ENCODE results near the gene KRT81.
"Not testable (repeated sequence)": the region's sequence is repeated elsewhere in the genome, so short reads cannot be mapped to it uniquely, and the experiment has no call there.

KRT81 gene

GRCh38 chr12:52274521-52275120 is 16.7 kb downstream of the KRT81 start, which contains the start of gene KRT86:
Gene KRT86, plus strand, starts transcription at chr12:52274645. Its CDS starts 27,272 bp downstream, at chr12:52301917.
- DNase-seq, result no peak

DNA sequence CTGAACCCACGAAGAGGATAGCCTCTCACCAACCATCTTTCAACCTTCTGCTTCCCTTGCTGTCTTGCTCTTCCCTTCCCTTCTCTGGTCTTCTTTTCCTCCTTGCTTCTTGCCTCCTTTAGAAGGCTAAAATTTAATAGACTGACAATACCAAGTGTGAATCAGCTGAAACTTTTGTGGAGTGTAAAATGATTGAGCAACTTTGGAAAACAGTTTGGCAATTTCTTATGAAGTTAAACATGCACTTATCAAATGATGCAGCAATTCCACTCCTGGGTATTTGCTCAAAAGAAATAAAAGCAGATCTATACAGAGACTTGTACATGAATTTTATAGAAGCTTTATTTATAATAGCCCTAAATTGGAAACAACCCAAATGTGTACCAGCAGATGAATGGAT is 20.2 kb downstream of the KRT81 start:
- DNase-seq (no peak), ATAC-seq (no peak)

More at GRCh38 chr12:52274521-52275120, 16.7 kb downstream of the KRT81 start, which contains the start of gene KRT86:
- no peak for ATAC-seq

DNA sequence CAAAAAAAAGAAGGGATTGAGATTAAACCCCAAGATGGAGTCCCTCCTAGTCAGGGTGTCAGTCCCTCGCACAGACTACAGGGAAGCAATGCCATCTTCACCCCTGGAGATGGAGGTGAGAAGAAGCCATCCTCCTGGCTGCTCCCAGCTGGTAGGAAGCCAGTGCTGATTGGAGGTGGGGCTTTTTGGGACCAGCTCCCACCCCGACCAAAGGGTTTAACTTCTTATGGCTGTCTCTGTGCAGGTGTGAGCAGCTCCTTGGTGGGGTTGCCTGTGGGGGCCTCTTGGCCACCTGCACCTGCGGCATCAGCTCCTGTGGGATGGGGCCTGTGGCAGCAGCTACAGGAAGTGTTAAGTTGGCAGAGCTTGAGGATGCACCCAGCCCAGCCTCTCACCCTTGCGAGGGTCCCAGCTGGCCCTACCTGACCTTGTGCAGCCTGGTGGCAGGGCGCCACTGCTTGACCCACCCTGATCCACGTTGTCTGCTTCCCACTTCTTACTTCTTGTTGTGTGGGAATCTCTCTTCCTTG is 20.7 kb downstream of the KRT81 start:
- DNase-seq, result no peak
- no peak for ATAC-seq

DNA sequence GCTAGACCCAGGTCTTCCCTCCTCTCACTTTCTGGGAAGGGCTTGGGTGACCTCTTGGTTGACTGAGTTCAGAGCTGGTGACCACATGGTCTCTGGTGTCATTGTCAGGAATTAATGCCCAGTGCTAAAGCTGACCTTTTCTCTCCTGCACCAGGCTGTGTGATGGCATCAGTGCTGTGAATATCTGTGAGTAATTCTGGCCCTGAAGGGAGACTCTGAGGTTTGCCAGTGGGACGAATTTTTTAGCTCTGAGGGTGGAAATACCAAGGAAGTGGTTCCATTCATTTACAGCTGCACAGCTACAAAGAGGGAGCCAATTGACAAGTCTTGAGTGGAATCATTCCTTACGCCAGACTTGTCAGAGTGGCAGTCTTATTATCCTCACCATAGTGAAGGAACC is 23.1 kb downstream of the KRT81 start:
- ATAC-seq, result no peak
- DNase-seq, result no peak

- no peak for DNase-seq
- ATAC-seq, result no peak
Measured at GRCh38 chr12:52267699-52268098, 23.6 kb downstream of the KRT81 start.

GRCh38 chr12:52267266-52267665 is 24.1 kb downstream of the KRT81 start:
- DNase-seq (peak; percentile 1), ATAC-seq (no peak)

DNA sequence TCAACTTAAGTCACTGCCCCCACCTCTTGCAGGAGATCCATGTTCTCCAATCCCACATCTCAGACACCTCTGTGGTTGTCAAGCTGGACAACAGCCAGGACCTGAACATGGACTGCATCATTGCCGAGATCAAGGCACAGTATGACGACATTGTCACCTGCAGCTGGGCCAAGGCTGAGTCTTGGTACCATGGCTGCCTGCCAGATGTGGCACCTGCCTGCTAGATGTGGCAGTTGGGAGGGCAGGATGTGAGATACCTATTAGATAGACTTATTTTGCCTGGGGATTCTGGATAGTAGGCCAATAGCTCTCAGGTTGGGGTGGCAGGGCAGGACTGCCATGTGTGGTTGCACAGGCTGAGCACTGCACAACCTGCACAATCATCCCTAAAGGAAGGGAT is 24.8 kb downstream of the KRT81 start:
- DNase-seq (no peak), ATAC-seq (no peak)

DNA sequence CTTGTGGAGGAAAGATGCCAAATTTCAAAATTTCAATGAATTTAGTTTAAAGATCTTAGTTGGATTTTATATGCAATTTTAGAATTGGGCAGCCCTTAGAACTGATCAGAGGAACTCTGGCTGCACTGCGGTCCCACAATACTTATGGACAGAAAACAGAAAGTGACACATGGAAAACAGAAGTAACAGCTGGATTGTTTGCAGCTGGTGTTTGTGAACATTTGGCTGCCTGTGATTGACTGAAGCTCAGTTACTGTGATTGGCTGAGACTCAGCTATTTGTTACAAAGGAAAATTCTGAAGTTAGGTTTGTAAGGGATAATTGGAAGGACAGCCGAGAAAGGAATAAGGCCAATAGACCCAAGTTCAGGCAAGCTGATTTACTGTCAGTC is 26.9 kb downstream of the KRT81 start:
- DNase-seq (no peak), ATAC-seq (no peak)

- ATAC-seq (no peak), DNase-seq (no peak)
Measured at GRCh38 chr12:52263761-52264434, 27.4 kb downstream of the KRT81 start.

DNA sequence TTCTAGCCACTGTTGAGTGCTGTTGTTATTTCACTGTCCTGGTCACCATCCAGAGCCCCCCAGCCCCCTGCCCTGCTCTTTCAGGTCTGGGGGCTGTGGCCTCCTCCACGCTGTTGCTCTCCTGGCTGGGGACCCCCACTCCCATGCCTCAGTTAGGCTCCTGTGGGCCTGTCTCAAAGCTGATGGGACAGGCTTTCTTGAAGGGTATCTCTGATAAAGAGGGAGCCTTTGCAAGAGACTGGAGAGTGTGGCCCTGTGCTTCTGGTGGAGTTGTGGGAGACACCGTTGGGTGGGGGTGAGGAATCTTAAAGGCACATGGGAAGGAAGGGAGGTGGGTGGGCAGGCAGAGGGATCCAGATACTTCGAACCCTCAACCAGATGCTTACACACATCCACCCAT is 29.0 kb downstream of the KRT81 start:
- no peak for ATAC-seq

GRCh38 chr12:52261208-52261484 is 30.2 kb downstream of the KRT81 start:
- no peak for ATAC-seq

More for the DNA sequence above, 29.0 kb downstream of the KRT81 start:
- DNase-seq, result no peak

GRCh38 chr12:52260361-52261207 is 30.8 kb downstream of the KRT81 start:
- DNase-seq (no peak), ATAC-seq (no peak)

More at GRCh38 chr12:52261208-52261484, 30.2 kb downstream of the KRT81 start:
- no peak for DNase-seq

DNA sequence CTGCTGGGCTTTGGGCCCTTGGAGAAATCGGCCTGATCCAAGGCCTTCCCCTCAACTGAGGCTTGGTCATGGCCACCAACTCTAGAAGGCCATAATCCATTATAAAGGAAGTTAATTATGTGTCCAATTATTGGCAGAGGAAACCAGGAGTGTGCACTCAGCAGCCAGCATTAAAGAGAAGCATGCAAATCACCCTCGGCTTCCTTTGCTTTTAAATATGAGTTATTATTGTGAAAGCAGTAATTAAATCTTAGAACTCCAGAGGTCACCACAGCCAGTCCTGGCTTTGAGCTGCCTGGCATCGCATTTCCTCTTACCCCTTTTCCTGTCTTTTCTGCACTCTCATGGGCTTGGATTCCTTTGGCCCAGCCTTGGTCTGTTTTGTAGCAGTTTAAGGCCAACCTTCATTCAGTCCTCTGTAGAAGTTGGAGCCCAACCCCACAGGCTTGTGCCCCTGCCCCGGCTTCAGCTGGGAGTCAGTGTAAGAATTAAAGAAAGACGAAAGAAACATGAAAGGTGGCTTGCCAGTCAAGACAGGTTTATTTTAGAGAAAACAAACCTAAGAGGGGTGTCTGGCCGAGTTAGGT is 31.6 kb downstream of the KRT81 start:
- DNase-seq (no peak), ATAC-seq (no peak)

GRCh38 chr12:52258335-52258901 is 32.9 kb downstream of the KRT81 start:
- ATAC-seq (no peak), DNase-seq (no peak)

- ATAC-seq, DNase-seq: not testable (repeated sequence)
Measured at GRCh38 chr12:52257922-52258321, 33.4 kb downstream of the KRT81 start.

DNA sequence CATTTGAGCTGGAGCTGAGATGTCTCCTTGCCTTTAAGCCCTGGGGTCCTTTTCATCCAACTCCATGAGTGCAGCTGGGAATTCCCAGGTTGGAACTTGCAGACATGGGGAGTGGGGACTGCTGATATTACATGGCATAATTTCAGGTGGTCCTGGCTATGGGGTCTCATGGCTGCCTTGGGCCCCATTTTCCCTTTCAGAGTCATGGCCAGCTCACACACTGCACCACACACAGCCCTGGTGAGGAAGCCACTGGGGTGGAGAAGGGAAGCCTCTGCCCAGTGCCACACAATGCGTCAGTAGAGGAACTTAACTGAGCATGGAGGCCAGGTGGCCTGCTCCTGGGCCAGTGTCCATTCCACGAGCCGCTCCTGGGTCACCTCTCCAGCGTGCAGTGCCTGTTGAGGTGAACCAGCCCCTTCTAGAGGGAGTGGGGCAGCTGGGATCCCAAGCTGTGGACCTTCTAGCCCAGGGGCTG is 34.2 kb downstream of the KRT81 start:
- no peak for ATAC-seq
- DNase-seq, result no peak

DNA sequence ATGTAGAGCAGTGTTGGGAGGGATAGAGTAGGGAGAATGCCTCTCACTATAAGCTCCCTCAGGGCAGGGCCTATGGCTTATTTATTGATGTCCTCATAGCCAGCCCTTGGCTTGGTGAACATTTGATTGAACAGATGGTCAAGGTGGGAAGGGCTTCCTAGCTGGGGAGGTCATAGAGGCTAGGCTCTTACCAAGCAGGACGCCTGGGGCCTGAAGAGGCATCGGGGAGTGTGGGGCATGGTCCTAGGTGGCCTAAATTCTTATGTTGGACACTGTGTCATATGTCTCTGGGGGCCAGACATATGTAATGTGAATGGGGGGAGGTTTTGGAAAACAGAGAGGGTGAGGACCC is 34.8 kb downstream of the KRT81 start:
- no peak for DNase-seq
- no peak for ATAC-seq

DNA sequence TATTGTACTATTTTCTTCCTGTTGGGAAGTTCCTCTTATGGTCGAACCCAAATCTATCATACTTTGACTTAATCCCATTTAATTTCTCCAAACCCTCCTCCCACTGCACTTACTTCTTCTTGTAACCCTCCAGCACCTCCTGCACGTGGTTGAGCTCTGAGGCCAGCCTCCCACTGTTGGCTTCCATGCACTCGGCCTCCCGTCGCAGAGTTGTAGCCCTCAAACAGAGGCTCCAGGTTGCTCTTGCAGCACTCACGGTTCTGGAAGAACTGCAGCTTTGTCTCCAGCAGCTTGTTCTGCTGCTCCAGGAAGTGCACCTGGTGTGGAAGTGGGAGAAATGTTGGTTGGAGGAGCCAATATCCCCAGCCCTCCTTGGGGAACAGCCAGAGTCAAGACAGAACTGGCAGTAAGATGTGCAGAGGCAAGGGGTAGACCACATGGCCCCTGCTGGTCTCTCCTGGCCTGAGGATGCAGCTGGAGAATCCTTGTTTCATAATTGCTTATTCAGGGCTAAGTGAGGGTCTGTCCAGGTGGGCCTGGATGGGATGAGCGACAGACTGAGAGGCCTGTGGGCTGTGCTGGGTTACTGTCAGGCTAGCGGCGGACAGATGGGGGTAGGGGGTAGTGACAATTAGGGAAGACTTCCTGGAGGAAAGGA is 35.3 kb downstream of the KRT81 start:
- DNase-seq, result no peak
- no peak for ATAC-seq

GRCh38 chr12:52254965-52255751 is 36.2 kb downstream of the KRT81 start:
- DNase-seq (no peak), ATAC-seq (no peak)

GRCh38 chr12:52254180-52254964 is 37.0 kb downstream of the KRT81 start:
- DNase-seq (no peak), ATAC-seq (no peak)
